Mesothelial cell of epicardium (in vitro differentiated cells): ENCODE measurements around the gene NMNAT1. TPM values are rescaled to one million over a fixed set of nuclear protein-coding genes. Genes with fewer than 3 reads are reported as not detected.

ENCODE experiments used
- microRNA-seq: library from miRNA; unstranded; fragments of <30 nt; microRNA quantifications from one replicate; pipeline ENCODE4 v1.2.0, GENCODE V29; 2021; ENCODE audit warnings: inconsistent platforms, mixed read lengths
- total RNA-seq: library from RNA; stranded (reverse); gene quantifications from 3 replicates; pipeline ENCODE4 v1.2.1, GENCODE V29; 2021

The NMNAT1 gene
- total RNA-seq, 1 donor from 2014 or later: 11.3 TPM

Small RNAs within 50 kb of the gene (microRNA-seq; reads per million reads assigned to microRNA genes)
- gene MIR5697: not detected

Other genes with a start within 250 kb of the NMNAT1 start
- gene CLSTN1, start 119.5 kb upstream of the NMNAT1 start, total RNA-seq: 125 to 127 TPM (median 127 TPM) in 3 replicates
- 49.7 to 52.6 TPM (median 51.5 TPM) in 3 replicates for gene CTNNBIP1, start 33.2 kb upstream of the NMNAT1 start, total RNA-seq
- gene LZIC, start 84 bp upstream of the NMNAT1 start, total RNA-seq: 34.9 to 36.6 TPM (median 35.1 TPM) in 3 replicates
- gene RBP7, start 53.8 kb downstream of the NMNAT1 start, total RNA-seq: 1.3 to 2.3 TPM (median 2.2 TPM) in 3 replicates
- gene UBE4B, start 89.5 kb downstream of the NMNAT1 start, total RNA-seq: 61.3 to 64.5 TPM (median 63.7 TPM) in 3 replicates